HG02970 (cell line): ENCODE data around the gene PPP1R1B.

Experiments
- ATAC-seq: cut with Tn5 transposase; IDR thresholded peaks from one replicate; pipeline ENCODE4 v1.9.1; 2021; ENCODE audit warnings: mild to moderate bottlenecking, moderate library complexity, moderate number of reproducible peaks; ENCODE audit not compliant: unreplicated experiment, low FRiP score

The PPP1R1B gene

DNA sequence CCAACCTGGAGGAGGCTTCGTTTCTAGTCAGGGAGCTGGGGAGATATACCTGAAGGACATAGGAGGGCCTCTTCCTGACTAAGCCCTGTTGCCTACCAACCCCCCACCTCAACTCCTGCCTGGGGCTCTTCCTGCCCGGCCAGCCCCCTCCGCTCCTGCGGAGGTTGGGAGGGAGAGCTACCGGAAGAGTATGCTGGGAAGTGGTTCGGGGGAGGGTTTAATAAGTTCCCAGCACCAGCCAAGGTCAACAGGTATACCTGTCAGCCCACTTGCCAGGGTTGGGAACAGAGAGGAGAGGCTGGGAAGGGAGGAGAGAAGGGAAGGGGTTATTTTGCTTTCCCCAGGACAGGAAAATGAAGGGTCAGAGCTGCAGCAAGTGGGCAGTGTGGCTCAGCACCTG lies 4.7 kb downstream of the PPP1R1B start:
- ATAC-seq, result no peak

DNA sequence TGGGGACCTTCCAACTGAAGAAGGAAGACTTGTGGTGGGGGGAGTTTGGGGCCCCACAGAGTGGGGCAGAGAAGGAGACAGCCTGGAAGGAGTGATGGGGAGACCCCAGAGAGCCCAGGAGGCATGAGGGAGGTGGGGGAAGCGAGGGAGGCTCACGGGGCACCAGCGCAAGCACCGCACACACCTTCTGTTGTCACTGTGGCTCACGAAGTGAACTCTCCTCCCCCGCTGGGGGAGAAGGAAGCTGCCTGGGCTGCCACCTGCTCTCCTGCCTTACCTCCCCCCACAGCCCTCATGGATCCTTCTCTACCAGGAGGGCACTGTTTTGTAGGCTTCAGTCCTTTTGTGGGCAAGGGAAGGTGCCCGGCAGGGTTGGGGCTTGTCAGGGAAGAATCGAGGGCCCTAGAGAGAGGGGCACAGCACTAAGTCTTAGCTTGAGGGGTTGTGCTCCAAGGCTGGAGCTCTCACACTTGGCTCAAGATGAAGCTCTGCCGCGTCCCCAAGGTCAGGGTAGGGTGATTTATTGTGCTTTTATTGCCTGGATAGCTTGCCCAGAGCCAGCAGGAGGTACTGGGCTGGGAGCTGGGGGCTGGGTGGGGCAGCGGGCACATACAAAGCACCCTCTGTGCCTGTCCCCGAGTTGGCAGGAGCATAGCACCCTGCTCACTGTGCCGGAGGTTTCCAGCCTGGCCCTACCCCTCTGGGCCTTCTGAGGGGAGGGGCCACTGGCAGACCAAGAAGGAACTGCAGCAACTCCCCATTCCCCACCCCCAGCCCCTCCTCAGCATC lies 5.6 kb downstream of the PPP1R1B start:
- ATAC-seq, result no peak

DNA sequence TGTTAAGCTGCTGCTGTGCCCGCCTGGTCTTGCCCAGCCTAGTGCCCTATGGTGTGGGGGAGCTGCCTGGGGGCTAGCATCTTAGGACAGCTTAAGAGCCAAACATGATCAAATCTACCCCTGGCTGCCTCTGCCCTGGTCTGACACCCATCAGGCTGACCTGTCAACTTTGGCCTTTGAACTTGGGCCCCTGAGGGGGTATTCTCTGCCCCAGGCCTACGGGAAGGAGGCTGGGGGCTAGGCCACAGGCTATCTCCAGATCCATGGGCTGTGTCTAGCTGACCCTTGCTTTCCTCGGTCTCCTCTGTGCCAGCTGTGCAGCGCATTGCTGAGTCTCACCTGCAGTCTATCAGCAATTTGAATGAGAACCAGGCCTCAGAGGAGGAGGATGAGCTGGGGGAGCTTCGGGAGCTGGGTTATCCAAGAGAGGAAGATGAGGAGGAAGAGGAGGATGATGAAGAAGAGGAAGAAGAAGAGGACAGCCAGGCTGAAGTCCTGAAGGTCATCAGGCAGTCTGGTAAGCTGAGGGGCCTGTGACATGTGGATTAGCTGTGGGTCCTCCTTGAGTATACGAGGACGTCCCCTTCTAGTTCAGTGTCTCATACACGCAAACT lies 6.9 kb downstream of the PPP1R1B start:
- no peak for ATAC-seq

DNA sequence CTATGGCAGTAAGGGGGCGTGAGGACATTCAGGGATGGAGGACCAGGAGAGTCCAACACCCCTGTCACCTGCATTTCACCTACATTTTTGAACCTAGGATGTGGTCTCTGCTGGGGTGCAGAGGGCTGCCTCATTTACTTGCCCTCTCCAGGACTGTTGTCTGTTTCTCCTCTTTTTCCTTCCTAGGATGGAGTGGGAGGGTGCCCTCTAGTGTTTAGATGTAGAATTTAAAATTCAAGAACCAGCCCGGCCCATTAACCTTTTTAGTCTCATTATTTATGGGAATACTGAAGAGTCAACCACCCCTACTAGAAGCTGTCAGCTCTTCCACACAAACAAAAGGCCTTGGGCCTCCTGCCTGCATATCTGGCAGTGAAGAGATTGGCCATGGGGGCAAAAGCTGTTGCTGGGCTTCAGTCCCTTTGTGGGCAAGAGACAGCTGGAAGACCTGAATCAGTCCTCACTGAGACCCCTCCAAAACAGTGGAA lies 7.7 kb downstream of the PPP1R1B start:
- ATAC-seq, result no peak

DNA sequence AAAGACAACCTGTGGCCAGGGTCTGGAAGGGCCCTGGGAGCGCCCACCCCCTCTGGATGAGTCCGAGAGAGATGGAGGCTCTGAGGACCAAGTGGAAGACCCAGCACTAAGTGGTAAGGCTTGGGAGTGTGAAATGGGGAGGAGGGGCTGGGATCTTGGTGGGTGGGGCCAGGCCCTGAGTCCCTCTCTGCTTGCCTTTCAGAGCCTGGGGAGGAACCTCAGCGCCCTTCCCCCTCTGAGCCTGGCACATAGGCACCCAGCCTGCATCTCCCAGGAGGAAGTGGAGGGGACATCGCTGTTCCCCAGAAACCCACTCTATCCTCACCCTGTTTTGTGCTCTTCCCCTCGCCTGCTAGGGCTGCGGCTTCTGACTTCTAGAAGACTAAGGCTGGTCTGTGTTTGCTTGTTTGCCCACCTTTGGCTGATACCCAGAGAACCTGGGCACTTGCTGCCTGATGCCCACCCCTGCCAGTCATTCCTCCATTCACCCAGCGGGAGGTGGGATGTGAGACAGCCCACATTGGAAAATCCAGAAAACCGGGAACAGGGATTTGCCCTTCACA lies 8.9 kb downstream of the PPP1R1B start:
- no peak for ATAC-seq

DNA sequence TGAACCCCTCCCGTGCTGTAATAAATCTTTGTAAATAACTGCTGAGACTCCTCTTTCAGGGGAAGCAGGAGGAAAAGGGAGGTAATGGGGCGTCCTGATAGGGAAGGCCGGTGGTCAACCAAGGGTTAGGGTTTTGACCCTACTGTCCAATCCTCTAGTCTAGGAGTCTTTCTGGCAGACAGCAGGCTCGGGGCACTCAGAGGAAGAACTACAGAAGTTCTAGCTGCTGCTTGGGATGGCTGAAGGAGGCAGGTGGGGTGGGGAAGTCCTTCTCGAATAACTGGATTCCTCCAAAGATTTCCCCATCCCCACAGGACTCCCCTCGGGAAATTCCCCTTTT lies 9.8 kb downstream of the PPP1R1B start:
- no peak for ATAC-seq

DNA sequence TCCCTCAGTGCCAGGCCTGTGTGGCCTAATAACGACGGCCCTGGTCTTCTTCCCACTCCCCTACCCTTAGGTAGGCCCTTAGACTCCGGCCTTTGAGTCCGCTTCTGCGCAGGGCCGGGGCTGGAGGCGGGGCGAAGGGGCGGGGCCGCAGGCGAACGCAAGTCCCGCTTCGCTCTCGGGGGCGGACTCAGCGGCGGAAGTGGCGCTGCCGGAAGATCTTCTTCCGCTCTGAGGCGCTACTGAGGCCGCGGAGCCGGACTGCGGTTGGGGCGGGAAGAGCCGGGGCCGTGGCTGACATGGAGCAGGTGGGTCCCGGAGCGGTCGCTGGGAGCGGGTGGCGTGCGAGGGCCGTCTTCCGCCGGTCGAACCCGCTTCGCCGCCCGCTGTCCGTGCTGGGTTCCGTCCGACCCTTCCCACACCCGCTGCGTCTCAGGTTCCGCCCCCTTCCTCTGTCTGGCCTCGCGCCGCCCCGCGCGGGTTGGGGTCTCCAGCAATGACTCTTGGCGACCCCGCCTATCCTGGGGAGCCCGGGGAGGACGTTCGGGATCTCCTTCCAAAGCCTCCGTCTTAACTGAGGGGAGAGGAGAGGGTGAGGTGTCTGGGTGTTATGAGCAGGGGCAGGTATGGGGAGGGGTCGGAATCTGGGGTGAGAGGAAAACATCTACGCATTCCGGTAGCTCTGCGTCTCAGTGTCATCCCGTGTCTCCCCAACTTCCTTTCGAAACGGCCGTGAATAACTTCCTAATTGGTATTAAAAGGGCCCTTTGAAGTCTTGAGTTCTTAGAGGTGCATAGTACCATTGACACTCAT lies 10.4 kb downstream of the PPP1R1B start, which contains the start of gene STARD3:
STARD3 (plus strand) TSS at position 218 of the 810 bp plus-strand sequence. CDS start 16,388 bp downstream, outside the sequence.
- ATAC-seq, result peak; percentile 76

DNA sequence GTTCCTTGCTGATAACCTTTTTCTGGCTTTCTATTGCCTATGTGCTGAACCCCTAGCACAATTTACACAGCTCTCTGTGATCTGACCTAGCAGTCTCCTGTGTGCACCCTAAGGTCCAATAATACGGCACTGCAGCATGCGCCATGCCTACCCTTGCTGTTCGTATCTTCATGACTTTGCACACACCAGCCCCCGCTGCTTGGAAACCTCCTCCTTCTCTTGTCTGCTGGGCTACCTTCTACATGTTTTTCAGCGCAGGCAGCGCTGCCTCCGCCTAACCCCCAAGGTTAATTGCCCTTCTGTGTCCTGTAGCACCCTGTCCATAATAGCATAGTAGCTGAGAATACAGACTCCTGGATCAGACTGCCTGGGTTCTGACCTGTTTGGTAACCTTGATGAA lies 11.6 kb downstream of the PPP1R1B start:
- ATAC-seq, result no peak

DNA sequence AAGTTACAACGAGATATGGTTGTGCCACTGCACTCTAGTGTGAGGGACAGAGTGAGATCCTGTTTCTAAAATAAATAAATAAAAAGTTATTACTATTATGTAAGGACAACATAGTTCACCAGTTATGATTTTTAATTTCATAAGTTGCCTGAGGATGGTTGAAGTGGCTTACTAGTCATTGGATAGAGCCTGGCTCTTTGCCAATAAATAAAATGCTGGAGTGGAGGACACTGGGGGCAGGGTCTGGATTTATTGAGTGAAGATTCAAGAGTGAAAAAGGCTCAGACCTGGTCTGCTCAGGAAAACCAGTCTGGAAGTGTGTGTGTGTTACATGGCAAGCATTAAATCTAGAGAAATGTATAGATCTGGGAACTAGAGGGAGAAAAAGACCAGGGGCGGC lies 12.3 kb downstream of the PPP1R1B start:
- no peak for ATAC-seq

DNA sequence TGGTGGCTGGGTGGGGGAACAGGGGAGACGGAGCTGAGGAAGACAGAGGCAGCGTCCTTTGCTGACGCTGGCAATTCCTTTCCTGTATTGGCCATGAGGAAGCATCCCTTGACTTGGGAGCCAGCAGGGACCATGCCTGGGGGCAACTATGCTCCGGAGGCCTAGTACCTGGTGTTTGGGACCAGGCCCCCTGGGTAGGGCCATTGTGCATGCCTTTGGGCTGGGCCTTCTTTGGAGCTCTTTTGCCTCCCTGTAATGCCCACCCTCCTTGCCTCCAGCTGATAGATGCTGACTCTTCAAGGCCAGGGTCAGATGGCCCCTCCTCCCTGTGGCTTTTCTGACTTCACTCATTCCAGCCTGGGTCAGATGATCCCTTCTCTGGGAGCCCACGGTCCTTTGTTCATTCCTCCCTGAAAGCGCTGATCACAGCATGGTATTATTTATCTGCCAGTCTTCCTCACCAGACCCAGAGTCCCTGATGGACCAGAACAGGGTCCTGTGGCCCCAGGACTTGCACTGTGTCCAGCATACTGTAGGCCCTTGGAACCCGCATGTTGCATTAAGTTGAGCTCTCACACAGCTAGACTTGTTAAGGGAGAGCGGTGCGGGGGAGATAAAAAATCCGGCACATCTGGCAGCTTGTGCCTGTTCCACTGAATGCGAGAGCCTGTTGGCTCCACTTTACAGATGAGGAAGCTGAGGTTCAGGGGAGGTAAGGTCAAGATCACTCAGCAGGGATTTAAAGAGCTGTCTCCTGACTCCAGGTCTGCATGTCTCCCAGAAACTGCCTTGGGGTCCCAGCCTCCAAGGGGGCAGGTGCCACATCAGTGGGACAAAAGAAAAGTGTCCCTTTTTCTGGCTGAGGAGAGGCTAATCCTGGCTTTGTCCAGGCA lies 13.1 kb downstream of the PPP1R1B start:
- ATAC-seq, result no peak

DNA sequence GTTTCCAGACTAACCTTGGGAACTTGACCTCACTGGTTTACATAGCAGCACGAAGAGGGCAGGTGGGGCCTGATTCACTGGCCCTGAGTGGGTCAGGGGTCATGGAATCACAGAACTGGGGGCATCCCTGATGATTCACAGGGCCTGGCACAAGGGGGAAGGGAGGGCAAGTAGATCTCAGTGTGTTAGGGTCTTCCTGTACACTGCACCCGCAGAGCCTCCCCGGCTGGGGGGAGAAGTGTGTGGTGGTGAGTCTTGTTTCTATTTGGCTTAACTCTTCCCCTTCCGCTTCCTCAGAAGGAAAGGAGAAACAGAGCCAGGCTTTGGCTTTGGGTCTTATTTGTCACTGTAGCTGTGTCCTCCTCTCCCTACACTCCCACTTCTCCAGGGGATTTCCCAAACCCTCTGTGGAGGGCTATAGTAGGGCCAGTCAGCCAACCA lies 13.9 kb downstream of the PPP1R1B start:
- ATAC-seq, result no peak

DNA sequence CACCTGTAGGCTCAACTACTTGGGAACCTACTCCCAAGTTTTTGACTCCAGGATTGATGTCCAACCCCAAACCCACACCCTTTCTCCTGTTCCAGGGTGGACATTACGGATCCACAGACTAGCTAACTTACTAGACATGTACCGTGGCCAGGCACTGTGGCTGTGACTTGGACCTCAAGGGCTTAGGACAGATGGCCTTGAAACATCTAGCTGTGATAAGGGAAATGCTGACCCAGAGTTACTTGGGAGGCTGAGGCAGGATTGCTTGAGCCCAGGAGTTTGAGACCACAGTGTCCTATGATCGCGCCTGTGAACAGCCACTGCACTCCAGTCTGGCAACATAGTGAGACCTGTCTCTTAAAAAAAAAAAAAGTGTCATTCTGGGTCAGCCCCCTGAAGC lies 14.3 kb downstream of the PPP1R1B start:
- no peak for ATAC-seq

DNA sequence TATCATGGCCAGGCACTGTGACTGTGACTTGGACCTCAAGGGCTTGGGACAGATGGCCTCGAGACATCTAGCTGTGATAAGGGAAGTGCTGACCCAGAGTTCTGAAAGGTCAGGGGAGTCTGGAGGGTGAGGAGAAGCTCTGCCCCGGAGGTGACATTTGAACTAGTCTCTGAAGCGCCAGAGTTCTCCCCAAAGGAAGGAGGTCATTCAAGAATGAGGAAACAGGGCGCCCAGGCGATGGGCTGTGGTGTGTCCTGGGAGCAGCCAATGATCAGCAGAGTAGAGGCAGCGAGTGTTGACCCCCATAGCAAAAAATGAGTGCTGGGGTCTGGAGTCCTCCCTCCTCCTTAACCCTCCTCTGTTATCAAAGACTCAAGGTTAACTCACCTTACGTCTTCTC lies 15.1 kb downstream of the PPP1R1B start:
- no peak for ATAC-seq

DNA sequence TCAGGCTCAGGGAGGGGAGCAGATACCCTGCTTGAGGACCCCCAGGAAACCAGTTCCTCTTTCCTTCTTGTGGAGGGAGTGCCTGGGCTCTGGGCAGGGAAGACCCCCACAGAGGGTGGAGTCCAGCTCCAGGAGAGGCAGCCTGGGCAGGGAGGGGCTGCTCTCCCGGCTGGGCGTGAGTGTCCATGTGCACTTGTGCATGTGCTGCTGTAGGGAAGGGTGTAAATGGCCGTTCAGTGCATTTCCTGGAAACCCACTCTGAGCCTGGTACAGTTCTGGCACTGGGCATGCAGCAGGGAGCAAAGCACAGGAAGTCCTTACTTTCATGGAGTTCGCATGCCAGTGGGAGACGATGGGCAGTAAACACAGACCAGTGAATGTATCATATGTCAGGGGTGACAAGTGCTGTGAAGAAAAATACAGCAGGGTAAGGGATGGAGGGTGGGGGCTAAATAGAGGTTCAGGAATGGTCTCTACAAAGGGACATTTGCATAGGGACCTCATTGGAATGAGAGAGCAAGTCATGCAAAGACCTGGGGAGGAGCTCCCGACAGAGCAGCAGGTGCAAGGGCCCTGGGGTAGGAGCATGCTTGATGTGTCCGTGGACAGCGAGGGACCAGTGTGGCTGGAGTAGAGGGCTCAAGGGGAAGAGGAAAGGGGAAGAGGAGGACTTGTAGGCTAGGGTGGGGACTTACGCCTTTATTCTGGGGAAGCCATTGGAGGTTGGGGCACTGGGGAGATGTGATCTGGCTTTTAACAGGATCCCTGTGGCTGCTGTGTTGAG lies 15.7 kb downstream of the PPP1R1B start:
- no peak for ATAC-seq

DNA sequence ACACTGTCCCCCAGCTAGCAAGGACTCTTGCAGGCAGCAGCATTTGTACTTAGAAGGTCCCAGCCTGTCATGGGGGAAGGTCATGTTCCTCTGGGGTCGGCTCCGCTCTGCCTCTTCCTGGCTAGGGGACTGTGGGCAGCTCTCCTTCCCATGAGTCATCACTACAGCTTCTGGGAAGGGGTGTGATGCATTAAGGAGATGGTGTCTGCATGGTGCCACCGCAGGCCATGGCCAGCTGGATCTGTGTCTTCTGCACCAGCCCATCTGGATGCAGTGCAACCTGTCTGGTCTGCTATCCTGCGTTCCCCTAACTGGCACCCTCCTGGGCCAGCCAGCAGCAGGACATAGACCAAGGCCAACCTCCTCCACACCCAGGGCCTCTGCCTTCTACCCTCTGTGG lies 16.5 kb downstream of the PPP1R1B start:
- ATAC-seq, result no peak

DNA sequence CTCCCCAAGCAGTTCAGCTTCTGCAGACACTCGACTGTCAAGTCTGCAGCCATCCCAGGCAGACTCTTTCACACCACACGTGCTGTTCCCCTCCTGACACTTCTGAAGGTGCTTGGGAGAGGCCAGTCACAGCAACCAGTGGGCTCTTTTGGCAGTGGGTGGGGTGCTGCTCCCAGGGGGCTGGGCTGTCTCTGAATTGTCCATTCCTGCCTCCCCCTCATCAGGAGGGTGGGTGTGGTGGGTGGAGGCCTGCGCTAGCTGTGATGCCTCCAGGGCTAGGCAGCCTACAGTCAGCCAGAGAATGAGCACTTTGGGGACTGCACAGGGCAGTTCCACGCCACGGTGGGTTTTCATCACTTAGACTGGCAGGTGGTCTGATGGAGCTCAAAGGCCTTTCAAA lies 20.5 kb downstream of the PPP1R1B start:
- no peak for ATAC-seq

DNA sequence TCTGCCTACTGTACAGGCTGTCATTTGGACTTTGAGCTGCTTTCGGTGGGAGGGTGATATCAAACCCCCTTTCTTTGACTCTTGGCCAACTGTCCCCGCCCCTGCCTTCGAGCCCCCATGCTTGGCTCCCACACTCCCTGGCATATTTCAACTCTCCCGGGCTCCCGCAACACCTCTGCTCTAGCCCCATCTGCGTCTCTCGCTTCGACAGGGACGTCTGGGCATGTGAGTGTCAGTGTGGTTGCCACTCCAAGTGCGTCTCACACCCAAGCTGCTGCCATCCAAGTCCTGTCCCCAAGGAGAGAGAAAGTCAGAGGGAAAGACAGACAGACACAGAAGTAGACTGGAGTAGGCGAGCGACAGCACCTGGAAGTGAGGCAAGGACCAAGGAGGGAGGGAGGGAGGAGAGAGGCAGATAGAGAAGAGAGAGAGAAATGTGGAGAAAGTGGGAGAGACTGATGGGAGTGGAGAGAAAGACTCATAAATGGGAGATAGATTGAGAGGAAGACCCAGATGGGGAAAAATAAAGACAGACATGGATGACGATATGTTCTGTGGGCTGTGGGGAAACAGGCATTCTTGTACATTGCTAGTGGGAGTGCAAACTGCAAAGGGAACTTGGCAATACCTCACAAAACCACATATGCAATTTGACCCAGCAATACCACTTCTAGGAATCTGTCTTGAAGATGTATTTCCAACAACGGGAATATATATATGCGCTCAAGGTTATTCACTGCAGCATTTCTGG lies 22.0 kb downstream of the PPP1R1B start:
- no peak for ATAC-seq

DNA sequence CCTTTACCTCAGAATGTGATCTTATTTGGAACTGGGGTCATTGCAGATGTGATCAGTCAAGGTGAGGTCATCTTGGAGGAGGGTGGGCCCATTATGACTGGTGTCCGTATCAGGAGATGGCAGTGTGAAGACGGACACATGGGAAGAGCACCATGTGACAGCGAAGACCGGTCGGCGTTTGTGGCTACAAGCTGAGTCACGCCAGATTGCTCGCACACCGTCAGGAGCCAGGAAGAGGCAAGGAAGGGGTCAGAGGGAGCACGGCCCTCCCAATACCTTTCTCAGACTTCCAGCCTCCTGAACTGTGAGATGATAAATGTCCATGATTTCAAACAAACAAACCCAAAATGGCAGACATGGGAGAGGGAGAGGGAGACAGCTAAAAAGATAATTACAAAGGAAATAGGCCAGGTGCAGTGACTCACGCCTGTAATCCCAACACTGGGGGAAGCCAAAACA lies 23.4 kb downstream of the PPP1R1B start:
- no peak for ATAC-seq
